Upper lobe of left lung (tissue), 6 donors: Measurements from ENCODE around the gene ISX. TPM values are rescaled to one million over a fixed set of nuclear protein-coding genes. Genes with fewer than 3 reads are reported as not detected.

Experiments used
- ATAC-seq, 2 donors: fragments of 200-7000 bp; cut with Tn5 transposase; one replicate each; pipeline ENCODE4 v1.9.1; 2022; ENCODE audit warnings: mild to moderate bottlenecking in 2 of 2, moderate library complexity in 2 of 2; ENCODE audit not compliant: low FRiP score in 2 of 2
- DNase-seq, 2 donors: peaks; one replicate each; pipeline ENCODE4 v3.0.0-alpha.2; 2019 to 2020
- H3K27ac ChIP-seq, 4 donors: fragments of 200-600 bp; sonication (generic); one replicate each; pipeline ENCODE4 v1.5.1; 2016 to 2019
- H3K27me3 ChIP-seq, 4 donors: fragments of 200-600 bp; sonication (generic); one replicate each; pipeline ENCODE4 v1.5.1; 2017 to 2019
- H3K36me3 ChIP-seq, 4 donors: fragments of 200-600 bp; sonication (generic); one replicate each; pipeline ENCODE4 v1.5.1; 2016 to 2019
- H3K4me1 ChIP-seq, 4 donors: fragments of 200-600 bp; sonication (generic); one replicate each; pipeline ENCODE4 v1.5.1; 2018 to 2019
- H3K4me3 ChIP-seq, 4 donors: fragments of 200-600 bp; sonication (generic); one replicate each; pipeline ENCODE4 v1.5.1; 2017 to 2019; ENCODE audit warnings: mild to moderate bottlenecking in 2 of 4, moderate library complexity in 1 of 4
- H3K9me3 ChIP-seq, 4 donors: fragments of 200-600 bp; sonication (generic); one replicate each; pipeline ENCODE4 v1.5.1; 2018 to 2019
- CTCF ChIP-seq, 6 experiments: fragments of 450-650 bp in 4 of 6; fragments of 200-600 bp in 2 of 6; sonication (generic) in 2 of 6; IDR thresholded peaks; one replicate each; pipeline ENCODE4 v1.5.1; 2016 to 2019; ENCODE audit warnings: antibody characterized with exemption in 6 of 6
- EP300 ChIP-seq, 4 donors: sonication (generic); formaldehyde crosslinking; IDR thresholded peaks; one replicate each; pipeline ENCODE4 v1.5.1; 2017; ENCODE audit warnings: antibody characterized with exemption in 4 of 4, control low read depth in 2 of 4
- POLR2A ChIP-seq, 4 donors: fragments of 450-650 bp; IDR thresholded peaks; one replicate each; pipeline ENCODE4 v1.5.1; 2016 to 2017; ENCODE audit warnings: antibody characterized with exemption in 4 of 4, mild to moderate bottlenecking in 2 of 4
- POLR2AphosphoS5 ChIP-seq, 2 donors: sonication (generic); formaldehyde crosslinking; IDR thresholded peaks; one replicate each; pipeline ENCODE4 v1.5.1; 2017; ENCODE audit warnings: antibody characterized with exemption in 2 of 2
- WGBS, 2 donors: methylation state at CpG; one replicate each; pipeline ENCODE4 v1.1.5; 2017 to 2018; 5-methylcytosine and 5-hydroxymethylcytosine counted together
- total RNA-seq, 6 donors: library from RNA; depleted of rRNA in 4 of 6; stranded (reverse); fragments of >200 nt in 4 of 6; gene quantifications; one replicate each; pipeline versions ENCODE4 v1.1.0 to v1.2.1, GENCODE V29; 2016 to 2021
- donor health status: DM: no; HTN: no; CAD: no; lungs with moderate emphysema.
- donor health status: DM: no; HTN: yes; CAD: no; lungs with severe emphysema.

Gene ISX
- total RNA-seq, 6 donors from 2014 or later: not detected

- Histone ChIP-seq H3K27me3 (no peaks in the 10 kb centered on the region), H3K4me1 (no peaks in the 10 kb centered on the region), H3K4me3 (no peak overlapping the region), H3K9me3 (no peaks in the 10 kb centered on the region), H3K27ac (no peak overlapping the region), H3K36me3 (no peaks in the 10 kb centered on the region)
- TF ChIP-seq POLR2A (IDR thresholded peaks at IDR 0.05): no peak
- TF ChIP-seq CTCF (IDR thresholded peaks at IDR 0.05): no peak
- no peak for TF ChIP-seq POLR2AphosphoS5 (IDR thresholded peaks at IDR 0.05)
- TF ChIP-seq EP300 (IDR thresholded peaks at IDR 0.05): no peak
- 67 to 90% methylated on average over 2 to 3 of the region's 3 CpGs for WGBS, 2 donors
- DNase-seq: no peak
- ATAC-seq: no peak
These were observed 19.7 kb downstream of the ISX start for GRCh38 chr22:35085621-35086020.

GRCh38 chr22:35089139-35089538 is 23.2 kb downstream of the ISX start:
- H3K4me1 ChIP-seq: no peaks in the 10 kb centered on the region
- H3K9me3 ChIP-seq: no peaks in the 10 kb centered on the region
- 79 to 98% methylated on average over 1 of the region's 1 CpG for WGBS, 2 donors
- no peak for TF ChIP-seq CTCF (IDR thresholded peaks at IDR 0.05)
- TF ChIP-seq EP300 (IDR thresholded peaks at IDR 0.05): no peak
- TF ChIP-seq POLR2AphosphoS5 (IDR thresholded peaks at IDR 0.05): no peak
- no peak for ATAC-seq
- no peak overlapping the region for H3K4me3 ChIP-seq
- DNase-seq: no peak
- H3K36me3 ChIP-seq: no peaks in the 10 kb centered on the region
- no peak overlapping the region for H3K27ac ChIP-seq
- H3K27me3 ChIP-seq: no peaks in the 10 kb centered on the region

- no peak for ATAC-seq
- Histone ChIP-seq H3K27ac (no peak overlapping the region), H3K9me3 (no peaks in the 10 kb centered on the region), H3K4me1 (no peaks in the 10 kb centered on the region), H3K36me3 (no peaks in the 10 kb centered on the region), H3K27me3 (no peaks in the 10 kb centered on the region), H3K4me3 (no peak overlapping the region)
- TF ChIP-seq EP300 (IDR thresholded peaks at IDR 0.05): no peak
- no peak for TF ChIP-seq POLR2AphosphoS5 (IDR thresholded peaks at IDR 0.05)
- no peak for TF ChIP-seq CTCF (IDR thresholded peaks at IDR 0.05)
- TF ChIP-seq POLR2A (IDR thresholded peaks at IDR 0.05): no peak
- DNase-seq: no peak
- 39 to 54% methylated on average over 1 of the region's 1 CpG for WGBS, 2 donors
These were observed 26.4 kb downstream of the ISX start for GRCh38 chr22:35092406-35092805.

DNA sequence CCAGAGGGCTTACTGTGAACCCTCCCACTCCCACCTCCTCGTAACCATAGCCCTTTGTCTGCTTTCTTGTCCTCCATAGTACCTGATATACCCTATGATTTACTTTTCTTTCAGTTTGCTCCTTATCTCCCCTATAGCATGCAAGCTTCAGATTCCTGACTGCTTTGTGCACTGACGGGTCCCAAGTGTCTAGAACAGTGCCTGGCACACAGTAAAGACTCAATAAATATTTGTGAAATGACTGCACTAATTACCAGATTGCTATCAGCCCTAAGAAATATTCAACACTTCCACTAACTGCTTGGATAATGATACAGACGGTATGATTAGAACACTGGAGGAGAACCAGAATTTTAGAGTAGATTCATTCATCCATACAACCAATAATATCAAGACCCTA is 33.0 kb downstream of the ISX start:
- TF ChIP-seq CTCF (IDR thresholded peaks at IDR 0.05) (no peak), POLR2A (IDR thresholded peaks at IDR 0.05) (no peak), POLR2AphosphoS5 (IDR thresholded peaks at IDR 0.05) (no peak), EP300 (IDR thresholded peaks at IDR 0.05) (no peak)
- no peak for ATAC-seq
- Histone ChIP-seq H3K4me3 (no peak overlapping the region), H3K27ac (no peak overlapping the region), H3K27me3 (no peaks in the 10 kb centered on the region), H3K36me3 (no peaks in the 10 kb centered on the region), H3K4me1 (no peaks in the 10 kb centered on the region), H3K9me3 (no peaks in the 10 kb centered on the region)
- WGBS, 2 donors: 69 to 78% methylated on average over 3 of the region's 3 CpGs
- no peak for DNase-seq

- Histone ChIP-seq H3K36me3 (no peaks in the 10 kb centered on the region), H3K9me3 (no peaks in the 10 kb centered on the region), H3K4me3 (no peak overlapping the region), H3K27ac (no peak overlapping the region), H3K4me1 (no peaks in the 10 kb centered on the region), H3K27me3 (no peaks in the 10 kb centered on the region)
- DNase-seq: no peak
- 68 to 75% methylated on average over 3 of the region's 3 CpGs for WGBS, 2 donors
- ATAC-seq: no peak
- TF ChIP-seq CTCF (IDR thresholded peaks at IDR 0.05): no peak
- TF ChIP-seq POLR2AphosphoS5 (IDR thresholded peaks at IDR 0.05): no peak
- TF ChIP-seq POLR2A (IDR thresholded peaks at IDR 0.05): no peak
- no peak for TF ChIP-seq EP300 (IDR thresholded peaks at IDR 0.05)
These were observed 33.9 kb downstream of the ISX start for GRCh38 chr22:35099883-35100282.
